ENCODE data around the gene ZNF652. TPM values are rescaled to one million over a fixed set of nuclear protein-coding genes. Genes with fewer than 3 reads are reported as not detected.

ZNF652 gene
- total and polyA plus RNA-seq, 2 experiments from 2014 or later: 36.2 to 54.5 TPM

DNA sequence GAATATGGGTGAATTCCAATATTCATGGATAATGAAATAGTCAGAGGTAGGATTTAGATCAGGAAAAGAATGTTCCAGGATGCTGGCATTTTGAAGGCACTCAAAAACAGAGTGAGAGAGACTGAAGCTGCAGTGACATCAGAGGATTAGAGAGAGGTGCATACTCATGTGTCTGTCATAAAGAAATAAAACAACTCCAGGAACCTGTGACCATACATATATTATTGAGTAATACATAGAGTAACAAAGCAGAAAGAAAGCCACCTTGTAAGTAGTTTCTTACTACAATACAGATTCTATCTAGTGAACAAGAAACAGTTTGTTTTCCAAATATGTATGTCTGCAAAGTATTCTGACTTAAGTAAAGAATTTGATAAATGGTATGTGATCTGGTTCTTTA is 69.1 kb downstream of the ZNF652 start:
- no peak overlapping the region for H3K4me3 ChIP-seq
- ATAC-seq (no peak), DNase-seq (ENCODE audit: low spot score) (no peak)
- Mint-ChIP-seq H3K4me3 (no peak overlapping the region), H3K4me1 (peaks cover 11% of the 10 kb centered on the region; the same call in 2 of the 3 replicates), H3K36me3 (ENCODE audit: low read depth) (no peaks in the 10 kb centered on the region), H3K27ac (no peak overlapping the region), H3K9me3 (no peaks in the 10 kb centered on the region), H3K27me3 (ENCODE audit: insufficient read depth, low read depth, poor library complexity) (no peaks in the 10 kb centered on the region)
- H3K4me1 ChIP-seq (ENCODE audit: insufficient read depth): no peaks in the 10 kb centered on the region
- TF ChIP-seq EZH2 (IDR thresholded peaks at IDR 0.05; ENCODE audit: low read depth, unreplicated experiment) (no peak), ZNF331 (CRISPR knock-in tag; IDR thresholded peaks at IDR 0.05; ENCODE audit: low read depth) (no peak), POLR2AphosphoS5 (IDR thresholded peaks at IDR 0.05; ENCODE audit: low read depth) (no peak), STAT1 (IDR thresholded peaks at IDR 0.05; ENCODE audit: unreplicated experiment) (no peak), CREB1 (CRISPR knock-in tag; IDR thresholded peaks at IDR 0.05; ENCODE audit: low read depth) (no peak), JUNB (IDR thresholded peaks at IDR 0.05; ENCODE audit: unreplicated experiment) (no peak), ZNF462 (CRISPR knock-in tag; IDR thresholded peaks at IDR 0.05) (no peak), EZH2phosphoT487 (IDR thresholded peaks at IDR 0.05; ENCODE audit: unreplicated experiment) (no peak), ZNF114 (CRISPR knock-in tag; IDR thresholded peaks at IDR 0.05) (no peak), NANOG (IDR thresholded peaks at IDR 0.05; ENCODE audit: borderline replicate concordance) (no peak)
- TF ChIP-seq, protein P1, sequence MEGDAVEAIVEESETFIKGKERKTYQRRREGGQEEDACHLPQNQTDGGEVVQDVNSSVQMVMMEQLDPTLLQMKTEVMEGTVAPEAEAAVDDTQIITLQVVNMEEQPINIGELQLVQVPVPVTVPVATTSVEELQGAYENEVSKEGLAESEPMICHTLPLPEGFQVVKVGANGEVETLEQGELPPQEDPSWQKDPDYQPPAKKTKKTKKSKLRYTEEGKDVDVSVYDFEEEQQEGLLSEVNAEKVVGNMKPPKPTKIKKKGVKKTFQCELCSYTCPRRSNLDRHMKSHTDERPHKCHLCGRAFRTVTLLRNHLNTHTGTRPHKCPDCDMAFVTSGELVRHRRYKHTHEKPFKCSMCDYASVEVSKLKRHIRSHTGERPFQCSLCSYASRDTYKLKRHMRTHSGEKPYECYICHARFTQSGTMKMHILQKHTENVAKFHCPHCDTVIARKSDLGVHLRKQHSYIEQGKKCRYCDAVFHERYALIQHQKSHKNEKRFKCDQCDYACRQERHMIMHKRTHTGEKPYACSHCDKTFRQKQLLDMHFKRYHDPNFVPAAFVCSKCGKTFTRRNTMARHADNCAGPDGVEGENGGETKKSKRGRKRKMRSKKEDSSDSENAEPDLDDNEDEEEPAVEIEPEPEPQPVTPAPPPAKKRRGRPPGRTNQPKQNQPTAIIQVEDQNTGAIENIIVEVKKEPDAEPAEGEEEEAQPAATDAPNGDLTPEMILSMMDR (conservative IDR thresholded peaks at IDR 0.05; ENCODE audit: low read depth in 2 of 2): no peak
- TF ChIP-seq, protein P2, sequence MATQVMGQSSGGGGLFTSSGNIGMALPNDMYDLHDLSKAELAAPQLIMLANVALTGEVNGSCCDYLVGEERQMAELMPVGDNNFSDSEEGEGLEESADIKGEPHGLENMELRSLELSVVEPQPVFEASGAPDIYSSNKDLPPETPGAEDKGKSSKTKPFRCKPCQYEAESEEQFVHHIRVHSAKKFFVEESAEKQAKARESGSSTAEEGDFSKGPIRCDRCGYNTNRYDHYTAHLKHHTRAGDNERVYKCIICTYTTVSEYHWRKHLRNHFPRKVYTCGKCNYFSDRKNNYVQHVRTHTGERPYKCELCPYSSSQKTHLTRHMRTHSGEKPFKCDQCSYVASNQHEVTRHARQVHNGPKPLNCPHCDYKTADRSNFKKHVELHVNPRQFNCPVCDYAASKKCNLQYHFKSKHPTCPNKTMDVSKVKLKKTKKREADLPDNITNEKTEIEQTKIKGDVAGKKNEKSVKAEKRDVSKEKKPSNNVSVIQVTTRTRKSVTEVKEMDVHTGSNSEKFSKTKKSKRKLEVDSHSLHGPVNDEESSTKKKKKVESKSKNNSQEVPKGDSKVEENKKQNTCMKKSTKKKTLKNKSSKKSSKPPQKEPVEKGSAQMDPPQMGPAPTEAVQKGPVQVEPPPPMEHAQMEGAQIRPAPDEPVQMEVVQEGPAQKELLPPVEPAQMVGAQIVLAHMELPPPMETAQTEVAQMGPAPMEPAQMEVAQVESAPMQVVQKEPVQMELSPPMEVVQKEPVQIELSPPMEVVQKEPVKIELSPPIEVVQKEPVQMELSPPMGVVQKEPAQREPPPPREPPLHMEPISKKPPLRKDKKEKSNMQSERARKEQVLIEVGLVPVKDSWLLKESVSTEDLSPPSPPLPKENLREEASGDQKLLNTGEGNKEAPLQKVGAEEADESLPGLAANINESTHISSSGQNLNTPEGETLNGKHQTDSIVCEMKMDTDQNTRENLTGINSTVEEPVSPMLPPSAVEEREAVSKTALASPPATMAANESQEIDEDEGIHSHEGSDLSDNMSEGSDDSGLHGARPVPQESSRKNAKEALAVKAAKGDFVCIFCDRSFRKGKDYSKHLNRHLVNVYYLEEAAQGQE (IDR thresholded peaks at IDR 0.05; ENCODE audit: unreplicated experiment): no peak
- TF ChIP-seq, protein P3, sequence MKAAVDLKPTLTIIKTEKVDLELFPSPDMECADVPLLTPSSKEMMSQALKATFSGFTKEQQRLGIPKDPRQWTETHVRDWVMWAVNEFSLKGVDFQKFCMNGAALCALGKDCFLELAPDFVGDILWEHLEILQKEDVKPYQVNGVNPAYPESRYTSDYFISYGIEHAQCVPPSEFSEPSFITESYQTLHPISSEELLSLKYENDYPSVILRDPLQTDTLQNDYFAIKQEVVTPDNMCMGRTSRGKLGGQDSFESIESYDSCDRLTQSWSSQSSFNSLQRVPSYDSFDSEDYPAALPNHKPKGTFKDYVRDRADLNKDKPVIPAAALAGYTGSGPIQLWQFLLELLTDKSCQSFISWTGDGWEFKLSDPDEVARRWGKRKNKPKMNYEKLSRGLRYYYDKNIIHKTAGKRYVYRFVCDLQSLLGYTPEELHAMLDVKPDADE (IDR thresholded peaks at IDR 0.05): no peak
- H4K20me1 ChIP-seq (replicated peaks; ENCODE audit: insufficient read depth): 0 out of 2 replicates have a peak, but pooled peaks cover 5% of the 10 kb centered on the region
- no peaks in the 10 kb centered on the region for H3K9me2 ChIP-seq (ENCODE audit: insufficient read depth)
- H3K79me2 ChIP-seq (replicated peaks; ENCODE audit: insufficient read depth): no peaks in the 10 kb centered on the region
- H3F3A ChIP-seq (replicated peaks; ENCODE audit: low read depth): no peaks in the 10 kb centered on the region
- no peaks in the 10 kb centered on the region for H3K36me3 ChIP-seq (ENCODE audit: insufficient read depth)
- H2AFZ ChIP-seq: no peak overlapping the region
- no peak overlapping the region for H3K4me2 ChIP-seq
- no peak overlapping the region for H3K27ac ChIP-seq (ENCODE audit: low read depth)
- no peaks in the 10 kb centered on the region for H3K27me3 ChIP-seq (ENCODE audit: insufficient read depth)

All from GM23338 (cell line).